PC-9 (cell line): ENCODE results near the gene TSEN15. TPM values are rescaled to one million over a fixed set of nuclear protein-coding genes. Genes with fewer than 3 reads are reported as not detected.

ENCODE experiments used
- BruUV-seq: library from RNA; stranded (reverse); fragments of 400-500 nt; replicated peaks from 2 replicates; lab custom pipeline; 2021; lab: Mats Ljungman, UMichigan
- CTCF ChIA-PET: fragments of 300-600 bp; sonication (Branson Sonifier 250); formaldehyde crosslinking; loops from one replicate; lab custom pipeline; 2022; ENCODE audit warnings: antibody characterized with exemption; lab: Charles Lee
- POLR2A ChIA-PET: fragments of 300-600 bp; sonication (Branson Sonifier 250); formaldehyde crosslinking; loops from one replicate; lab custom pipeline; 2022; ENCODE audit warnings: antibody characterized with exemption; ENCODE audit not compliant: unreplicated experiment; lab: Charles Lee
- DNase-seq, 2 experiments: peaks; one replicate each; pipeline versions ENCODE4 v3.0.0 to v3.0.0-alpha.2; 2015 to 2022; ENCODE audit warnings: mixed read lengths in 1 of 2
- H2AFZ ChIP-seq: fragments of 200-600 bp; sonication (generic); 2 replicates; pipeline ENCODE4 v1.8.1; 2017; ENCODE audit warnings: antibody characterized with exemption
- H3F3A ChIP-seq: fragments of 200-600 bp; sonication (generic); 2 replicates; pipeline ENCODE4 v1.8.1; 2017; ENCODE audit warnings: antibody characterized with exemption, mild to moderate bottlenecking, low read depth; ENCODE audit not compliant: insufficient read depth
- H3K27ac ChIP-seq: fragments of 200-600 bp; sonication (generic); 2 replicates; pipeline ENCODE4 v1.6.1; 2016; ENCODE audit warnings: mixed run types
- H3K27me3 ChIP-seq: fragments of 200-600 bp; sonication (generic); 2 replicates; pipeline ENCODE4 v1.6.1; 2016; ENCODE audit warnings: low read depth, mixed run types; ENCODE audit not compliant: insufficient read depth
- H3K36me3 ChIP-seq: fragments of 200-600 bp; sonication (generic); 2 replicates; pipeline ENCODE4 v1.6.1; 2016; ENCODE audit warnings: low read depth, mixed run types
- H3K4me1 ChIP-seq: fragments of 200-600 bp; sonication (generic); replicated peaks from 2 replicates; pipeline ENCODE4 v1.6.1; 2016; ENCODE audit warnings: mixed run types; ENCODE audit not compliant: insufficient read depth
- H3K4me2 ChIP-seq: fragments of 200-600 bp; sonication (generic); 2 replicates; pipeline ENCODE4 v1.6.1; 2017; ENCODE audit warnings: mixed run types
- H3K4me3 ChIP-seq: fragments of 200-600 bp; sonication (generic); 2 replicates; pipeline ENCODE4 v1.6.1; 2016; ENCODE audit warnings: mixed run types
- H3K79me2 ChIP-seq: fragments of 200-600 bp; sonication (generic); 2 replicates; pipeline ENCODE4 v1.6.1; 2017; ENCODE audit warnings: low read depth, mixed run types
- H3K9me2 ChIP-seq: fragments of 200-600 bp; sonication (generic); 2 replicates; pipeline ENCODE4 v1.8.1; 2017; ENCODE audit warnings: mild to moderate bottlenecking; ENCODE audit not compliant: insufficient read depth
- H3K9me3 ChIP-seq: fragments of 200-600 bp; sonication (generic); 2 replicates; pipeline ENCODE4 v1.8.1; 2016; ENCODE audit warnings: low read depth; ENCODE audit not compliant: insufficient read depth
- H4K20me1 ChIP-seq: fragments of 200-600 bp; sonication (generic); 2 replicates; pipeline ENCODE4 v1.8.1; 2017; ENCODE audit not compliant: insufficient read depth
- EZH2 ChIP-seq: fragments of 200-600 bp; sonication (generic); IDR thresholded peaks from 2 replicates; pipeline ENCODE4 v1.8.0; 2017; ENCODE audit warnings: antibody characterized with exemption, low read depth
- intact Hi-C: fragments of 100-400 bp; cut with micrococcal nuclease; formaldehyde crosslinking; loops from one replicate; pipeline ENCODE4 v1.10.0; 2022; ENCODE audit not compliant: unreplicated experiment
- total RNA-seq: library from RNA; stranded (reverse); gene quantifications from 2 replicates; pipeline ENCODE4 v1.2.3, GENCODE V29; 2021
- TF ChIP-seq, protein P1 (sequence below): fragments of 200-600 bp; sonication (generic); conservative IDR thresholded peaks from 2 replicates; pipeline ENCODE4 v1.6.1; 2017; ENCODE audit warnings: mixed run types, antibody characterized with exemption, mild to moderate bottlenecking, moderate library complexity

Gene TSEN15
- total RNA-seq, 1 experiment from 2014 or later, result 46.0 TPM

DNA sequence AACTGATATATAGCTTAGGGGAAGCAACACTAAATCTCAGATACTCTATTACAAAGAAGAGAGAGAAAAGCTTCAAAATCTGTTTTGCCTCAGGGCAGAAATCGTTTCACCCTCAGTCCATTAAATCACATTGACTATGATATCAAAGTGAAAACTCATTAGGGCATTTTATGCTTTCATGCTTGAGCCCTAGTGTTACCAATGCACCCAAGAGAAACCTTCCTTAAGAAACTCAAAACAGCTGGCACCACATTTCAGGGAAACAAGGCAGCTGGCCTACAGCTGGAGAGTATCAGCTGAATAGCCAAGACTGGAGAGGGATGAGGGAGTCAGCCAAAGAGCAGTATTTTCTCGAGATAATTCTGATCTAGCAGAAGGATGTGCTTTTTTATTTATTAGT lies 28.9 kb upstream of the TSEN15 start:
- Histone ChIP-seq H3K27ac (no peak overlapping the region), H3K4me1 (0 out of 2 replicates have a peak, but pooled peaks cover 4% of the 10 kb centered on the region), H3K36me3 (no peaks in the 10 kb centered on the region), H3K9me3 (no peaks in the 10 kb centered on the region), H3K27me3 (no peaks in the 10 kb centered on the region), H4K20me1 (no peaks in the 10 kb centered on the region), H3K9me2 (no peaks in the 10 kb centered on the region), H3K4me2 (no peak overlapping the region), H3K4me3 (no peak overlapping the region), H3F3A (no peaks in the 10 kb centered on the region), H3K79me2 (no peaks in the 10 kb centered on the region), H2AFZ (no peak overlapping the region)
- intact Hi-C loops, result no loop called here
- CTCF ChIA-PET, result interaction anchor here (0.8 kb wide), 1 partner anchor 107 kb away, joined by 3 read pairs; no protein-coding TSS in a partner anchor
- POLR2A ChIA-PET, result interaction anchor here (0.7 kb wide), 1 partner anchor 1447 kb away, joined by 4 read pairs; no protein-coding TSS in a partner anchor
- no peak for DNase-seq
- BruUV-seq, result no TSS peak
- TF ChIP-seq EZH2, result no peak
- TF ChIP-seq, protein P1, sequence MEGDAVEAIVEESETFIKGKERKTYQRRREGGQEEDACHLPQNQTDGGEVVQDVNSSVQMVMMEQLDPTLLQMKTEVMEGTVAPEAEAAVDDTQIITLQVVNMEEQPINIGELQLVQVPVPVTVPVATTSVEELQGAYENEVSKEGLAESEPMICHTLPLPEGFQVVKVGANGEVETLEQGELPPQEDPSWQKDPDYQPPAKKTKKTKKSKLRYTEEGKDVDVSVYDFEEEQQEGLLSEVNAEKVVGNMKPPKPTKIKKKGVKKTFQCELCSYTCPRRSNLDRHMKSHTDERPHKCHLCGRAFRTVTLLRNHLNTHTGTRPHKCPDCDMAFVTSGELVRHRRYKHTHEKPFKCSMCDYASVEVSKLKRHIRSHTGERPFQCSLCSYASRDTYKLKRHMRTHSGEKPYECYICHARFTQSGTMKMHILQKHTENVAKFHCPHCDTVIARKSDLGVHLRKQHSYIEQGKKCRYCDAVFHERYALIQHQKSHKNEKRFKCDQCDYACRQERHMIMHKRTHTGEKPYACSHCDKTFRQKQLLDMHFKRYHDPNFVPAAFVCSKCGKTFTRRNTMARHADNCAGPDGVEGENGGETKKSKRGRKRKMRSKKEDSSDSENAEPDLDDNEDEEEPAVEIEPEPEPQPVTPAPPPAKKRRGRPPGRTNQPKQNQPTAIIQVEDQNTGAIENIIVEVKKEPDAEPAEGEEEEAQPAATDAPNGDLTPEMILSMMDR, result no peak

DNA sequence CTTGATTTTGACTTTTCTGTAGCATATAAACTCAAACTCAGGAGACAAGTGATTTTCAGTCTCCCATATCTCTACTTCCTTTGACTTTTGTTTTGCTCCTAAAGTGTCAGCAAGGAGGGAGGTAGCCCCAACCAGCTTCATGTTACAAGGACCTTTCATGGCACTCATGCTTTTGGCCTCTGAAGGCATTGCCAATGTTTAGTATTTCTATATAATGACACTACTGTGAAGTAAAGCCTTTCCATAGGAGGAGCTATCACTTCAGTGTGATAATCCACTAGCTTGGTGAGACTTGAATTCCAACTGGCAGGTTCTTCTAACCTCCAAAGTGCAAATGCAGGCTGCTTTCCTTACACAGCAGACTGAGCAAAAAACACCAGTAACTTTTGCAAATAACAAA lies 28.4 kb upstream of the TSEN15 start:
- Histone ChIP-seq H3K36me3 (no peaks in the 10 kb centered on the region), H3F3A (no peaks in the 10 kb centered on the region), H3K9me2 (no peaks in the 10 kb centered on the region), H3K4me2 (no peak overlapping the region), H3K4me1 (0 out of 2 replicates have a peak, but pooled peaks cover 4% of the 10 kb centered on the region), H3K4me3 (no peak overlapping the region), H3K27ac (no peak overlapping the region), H3K27me3 (no peaks in the 10 kb centered on the region), H2AFZ (no peak overlapping the region), H3K79me2 (no peaks in the 10 kb centered on the region), H4K20me1 (no peaks in the 10 kb centered on the region), H3K9me3 (no peaks in the 10 kb centered on the region)
- no TSS peak for BruUV-seq
- TF ChIP-seq, protein P1, result no peak
- no peak for TF ChIP-seq EZH2
- POLR2A ChIA-PET, result interaction anchor here (0.7 kb wide), 1 partner anchor 1447 kb away, joined by 4 read pairs; no protein-coding TSS in a partner anchor
- CTCF ChIA-PET, result interaction anchor here (0.8 kb wide), 1 partner anchor 107 kb away, joined by 3 read pairs; no protein-coding TSS in a partner anchor
- intact Hi-C loops, result no loop called here
- no peak for DNase-seq

DNA sequence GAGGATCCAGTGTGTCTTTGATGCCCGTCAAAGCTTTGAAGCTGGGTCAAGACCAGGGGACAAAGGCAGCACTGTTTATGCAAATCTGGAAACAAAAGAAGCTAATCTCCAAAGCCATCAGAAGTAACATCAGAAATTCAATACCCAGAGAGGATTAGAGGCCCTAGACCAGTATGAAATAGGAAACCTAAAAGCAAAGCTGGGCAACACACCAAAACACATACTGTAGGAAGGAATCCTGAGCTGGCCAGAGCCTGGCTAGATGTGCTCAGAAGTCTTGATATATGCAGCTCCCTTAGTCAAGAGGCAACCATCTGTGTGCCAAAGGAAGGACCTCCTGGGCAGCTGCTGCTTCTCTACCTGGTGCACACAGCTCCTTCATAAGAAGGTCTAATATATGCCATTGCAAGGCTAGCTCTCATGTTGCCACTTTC lies 26.3 kb upstream of the TSEN15 start:
- Histone ChIP-seq H3K4me1 (0 out of 2 replicates have a peak, but pooled peaks cover 4% of the 10 kb centered on the region), H3F3A (no peaks in the 10 kb centered on the region), H4K20me1 (no peaks in the 10 kb centered on the region), H3K4me3 (no peak overlapping the region), H3K27me3 (no peaks in the 10 kb centered on the region), H3K4me2 (no peak overlapping the region), H3K9me3 (no peaks in the 10 kb centered on the region), H3K9me2 (no peaks in the 10 kb centered on the region), H3K27ac (no peak overlapping the region), H3K36me3 (no peaks in the 10 kb centered on the region), H2AFZ (no peak overlapping the region), H3K79me2 (no peaks in the 10 kb centered on the region)
- no peak for TF ChIP-seq EZH2
- TF ChIP-seq, protein P1, result no peak
- DNase-seq, result peak; percentile 67 to 73
- ChIA-PET CTCF (interaction anchor here (0.7 to 0.9 kb wide), 2 partner anchors 35 to 82 kb away, joined by 3 read pairs; no protein-coding TSS in a partner anchor), POLR2A (interaction anchor here (0.5 to 0.6 kb wide), 3 partner anchors 93 to 463 kb away, joined by 3 to 14 read pairs (median 4); no protein-coding TSS in a partner anchor)
- no TSS peak for BruUV-seq
- intact Hi-C loops, result loop anchor here (2.0 kb wide), 2 partner anchors 22 to 32 kb away; no protein-coding TSS in a partner anchor
